Activated T-helper 9 cell treated with anti-CD3 and anti-CD28 coated beads, Interleukin-2, amount 50 U/mL, for 16 hours (primary cell): ENCODE measurements around the gene CITED4.
"Not testable (repeated sequence)": the region's sequence is repeated elsewhere in the genome, so short reads cannot be mapped to it uniquely, and the experiment has no call there.

ENCODE experiments used
- DNase-seq: peaks from one replicate; pipeline ENCODE4 v3.0.0-alpha.2; 2020; ENCODE audit warnings: low read depth

The CITED4 gene, protein sequence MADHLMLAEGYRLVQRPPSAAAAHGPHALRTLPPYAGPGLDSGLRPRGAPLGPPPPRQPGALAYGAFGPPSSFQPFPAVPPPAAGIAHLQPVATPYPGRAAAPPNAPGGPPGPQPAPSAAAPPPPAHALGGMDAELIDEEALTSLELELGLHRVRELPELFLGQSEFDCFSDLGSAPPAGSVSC

DNA sequence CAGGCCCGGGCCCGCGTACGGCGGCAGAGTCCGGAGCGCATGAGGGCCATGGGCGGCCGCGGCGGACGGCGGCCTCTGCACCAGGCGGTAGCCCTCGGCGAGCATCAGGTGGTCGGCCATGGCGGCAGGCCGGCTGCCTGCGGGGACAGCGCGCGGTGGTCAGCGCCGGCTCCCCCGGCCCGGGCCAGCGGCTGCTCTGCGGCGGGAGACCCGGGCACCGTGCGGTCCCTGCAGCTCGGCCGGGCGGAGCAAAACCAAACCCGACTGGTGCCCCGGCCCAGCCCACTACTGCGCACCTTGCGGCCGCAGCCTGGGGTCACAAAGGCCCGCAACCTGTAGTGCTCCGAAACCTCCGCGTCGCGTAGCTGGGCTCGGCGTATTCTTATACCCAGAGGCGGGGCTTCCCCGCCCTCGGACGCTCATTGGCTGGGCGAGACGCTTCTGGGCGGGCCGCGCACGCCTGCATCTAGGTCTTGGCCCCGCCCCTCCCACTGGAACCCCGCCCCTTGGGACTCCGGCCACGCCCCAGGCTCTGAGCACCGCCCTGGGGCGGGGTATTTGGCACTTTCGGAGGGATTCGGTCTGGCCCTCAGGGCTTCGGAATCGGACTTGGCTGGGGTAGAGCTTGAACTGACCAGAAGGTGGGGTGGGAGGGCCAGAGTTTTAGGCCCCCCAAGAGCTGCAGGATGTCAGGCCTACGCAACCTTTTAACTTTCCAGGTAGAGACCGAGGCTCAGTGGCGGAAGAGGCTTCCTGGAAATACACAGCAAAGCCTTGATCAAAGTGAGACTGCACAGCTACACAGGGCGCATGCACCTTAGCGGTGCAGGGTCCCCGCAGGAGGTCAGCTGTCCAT, at the start of gene CITED4:
TSS of gene CITED4 (minus strand) at position 356 of the 856 bp plus-strand sequence. CDS start at position 120, 236 bp downstream.
- peak; percentile 92 for DNase-seq

DNA sequence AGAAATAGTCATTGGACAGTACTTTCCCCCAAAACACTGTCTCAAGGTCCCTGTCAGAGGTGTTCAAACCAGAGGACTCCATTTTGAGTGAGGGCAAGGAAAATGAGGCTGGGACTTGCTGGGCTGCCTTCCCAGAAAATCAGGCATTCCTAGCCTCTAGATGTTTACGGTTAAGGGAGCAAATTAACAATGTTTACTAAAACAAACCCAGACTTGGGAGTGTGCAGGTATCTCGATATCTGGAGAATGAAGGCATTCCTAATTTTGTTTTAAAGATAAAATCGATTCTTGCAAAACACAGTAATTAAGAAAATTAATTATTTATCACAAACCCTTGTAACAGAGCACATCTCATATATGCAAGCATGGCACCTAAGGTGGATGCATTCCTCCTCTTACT, 48.9 kb upstream of the CITED4 start:
- no peak for DNase-seq

DNA sequence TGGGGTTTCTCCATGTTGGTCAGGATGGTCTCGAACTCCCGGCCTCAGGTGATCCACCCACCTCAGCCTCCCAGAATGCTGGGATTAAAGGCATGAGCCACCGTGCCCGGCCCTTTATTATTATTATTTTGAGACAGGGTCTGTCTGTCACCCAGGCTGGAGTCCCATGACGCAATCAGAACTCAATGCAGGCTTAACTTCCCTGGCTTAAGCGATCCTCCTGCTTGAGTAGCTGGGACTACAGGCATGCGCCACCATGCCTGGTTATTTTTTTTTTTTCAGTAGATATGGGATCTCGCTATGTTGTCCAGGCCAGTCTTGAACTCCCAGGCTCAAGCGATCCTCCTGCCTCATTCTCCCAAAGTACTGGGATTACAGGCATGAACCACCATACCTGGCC, 47.1 kb upstream of the CITED4 start:
- no peak for DNase-seq

DNA sequence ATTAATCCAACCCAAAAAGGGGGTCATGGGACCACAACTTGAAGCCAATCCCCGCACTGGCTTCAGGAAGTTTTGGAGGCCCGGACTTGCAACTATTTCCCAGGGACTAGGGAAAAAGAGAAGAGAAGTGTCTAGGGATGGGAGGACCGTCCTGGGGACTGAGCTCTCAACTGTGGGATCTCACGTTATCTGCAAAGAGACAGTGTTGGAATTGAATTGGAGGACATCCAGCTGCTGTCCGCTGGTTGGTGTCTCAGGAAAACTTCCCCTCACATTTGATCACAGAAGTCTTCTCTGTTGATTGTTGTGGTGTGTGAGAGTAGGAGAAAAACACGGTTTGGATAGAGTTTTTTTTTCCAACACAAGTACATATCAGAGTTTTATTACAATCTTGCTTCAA, 46.2 kb upstream of the CITED4 start:
- DNase-seq, result no peak

DNA sequence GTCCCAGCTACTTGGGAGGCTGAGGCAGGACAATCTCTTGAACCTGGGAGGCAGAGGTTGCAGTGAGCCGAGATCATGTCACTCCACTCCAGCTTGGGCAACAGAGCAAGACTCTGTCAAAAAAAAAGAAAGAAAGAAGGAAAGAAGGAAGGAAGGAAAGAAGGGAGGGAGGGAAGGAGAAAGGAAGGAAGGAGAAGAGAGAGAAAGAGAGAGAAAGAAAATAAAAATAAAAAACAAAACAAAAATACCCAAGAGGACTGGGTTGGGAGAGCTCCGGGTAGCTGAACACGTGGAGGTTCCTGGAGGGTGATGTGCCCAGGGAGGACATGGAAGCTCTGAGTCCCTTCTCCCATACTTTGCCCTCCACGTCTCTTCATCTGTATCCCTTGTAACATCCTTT, 45.7 kb upstream of the CITED4 start:
- no peak for DNase-seq

DNA sequence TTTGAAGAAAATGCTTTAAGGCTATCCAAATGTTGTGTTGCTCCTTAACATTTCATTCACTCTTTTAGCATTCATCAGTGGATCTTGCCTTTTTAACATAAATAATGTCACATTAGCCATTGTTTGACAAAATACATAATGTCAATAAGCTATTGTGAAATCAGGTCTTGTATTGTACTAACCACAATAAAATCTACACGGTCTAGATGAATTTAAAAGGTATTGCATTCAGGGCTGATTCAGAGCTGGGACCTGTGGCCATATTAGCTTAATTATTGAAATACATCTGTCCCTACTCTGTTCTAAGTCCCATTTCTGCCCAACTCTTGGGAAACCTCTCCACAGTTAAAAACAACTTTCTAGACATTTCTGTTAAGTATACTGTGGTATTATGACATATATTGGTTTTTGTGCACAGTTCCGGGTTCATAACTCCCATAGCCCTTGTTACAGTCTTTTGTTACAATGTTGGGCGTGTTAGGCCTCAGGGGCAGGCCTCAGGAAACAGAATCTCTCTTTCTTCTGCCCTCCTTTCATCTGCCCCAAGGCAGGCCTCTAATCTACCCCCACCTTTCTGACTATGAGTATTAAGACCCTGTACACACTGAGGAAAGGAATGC, 44.7 kb upstream of the CITED4 start:
- no peak for DNase-seq

DNA sequence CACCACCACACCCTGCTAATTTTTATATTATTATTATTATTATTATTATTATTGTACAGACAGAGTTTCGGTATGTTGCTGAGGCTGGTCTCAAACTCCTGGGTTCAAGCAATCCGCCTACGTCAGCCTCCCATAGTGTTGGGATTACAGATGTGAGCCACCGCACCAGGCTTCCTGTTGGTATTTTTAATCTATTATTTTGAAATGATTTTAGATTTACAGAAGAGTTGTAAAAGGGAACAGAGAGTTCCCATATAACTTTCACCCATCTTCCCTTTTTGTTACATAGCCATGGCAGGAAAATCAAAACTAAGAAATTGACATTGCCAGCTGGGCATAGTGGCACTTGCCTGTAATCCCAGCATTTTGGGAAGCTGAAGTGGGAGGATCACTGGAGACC, 42.9 kb upstream of the CITED4 start:
- no peak for DNase-seq

DNA sequence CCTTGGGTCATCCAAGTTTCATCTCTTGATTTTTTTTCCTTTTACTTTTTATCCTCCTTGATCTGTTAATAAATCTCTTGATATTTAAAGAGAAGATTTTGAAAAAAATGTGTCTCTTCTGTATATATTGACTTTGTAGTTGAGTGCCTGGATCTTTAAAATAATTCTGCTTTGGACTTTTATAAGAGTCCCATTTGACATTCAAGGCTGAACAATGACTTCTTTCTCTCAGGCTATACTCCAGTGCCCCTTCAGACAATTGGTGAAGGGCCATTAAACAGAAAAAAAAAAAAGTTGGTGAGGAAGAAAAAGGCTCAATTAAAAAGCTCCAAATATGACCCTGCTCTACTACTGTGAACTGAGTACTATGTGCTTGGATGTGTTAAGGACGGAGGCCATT, 40.9 kb upstream of the CITED4 start:
- no peak for DNase-seq

DNA sequence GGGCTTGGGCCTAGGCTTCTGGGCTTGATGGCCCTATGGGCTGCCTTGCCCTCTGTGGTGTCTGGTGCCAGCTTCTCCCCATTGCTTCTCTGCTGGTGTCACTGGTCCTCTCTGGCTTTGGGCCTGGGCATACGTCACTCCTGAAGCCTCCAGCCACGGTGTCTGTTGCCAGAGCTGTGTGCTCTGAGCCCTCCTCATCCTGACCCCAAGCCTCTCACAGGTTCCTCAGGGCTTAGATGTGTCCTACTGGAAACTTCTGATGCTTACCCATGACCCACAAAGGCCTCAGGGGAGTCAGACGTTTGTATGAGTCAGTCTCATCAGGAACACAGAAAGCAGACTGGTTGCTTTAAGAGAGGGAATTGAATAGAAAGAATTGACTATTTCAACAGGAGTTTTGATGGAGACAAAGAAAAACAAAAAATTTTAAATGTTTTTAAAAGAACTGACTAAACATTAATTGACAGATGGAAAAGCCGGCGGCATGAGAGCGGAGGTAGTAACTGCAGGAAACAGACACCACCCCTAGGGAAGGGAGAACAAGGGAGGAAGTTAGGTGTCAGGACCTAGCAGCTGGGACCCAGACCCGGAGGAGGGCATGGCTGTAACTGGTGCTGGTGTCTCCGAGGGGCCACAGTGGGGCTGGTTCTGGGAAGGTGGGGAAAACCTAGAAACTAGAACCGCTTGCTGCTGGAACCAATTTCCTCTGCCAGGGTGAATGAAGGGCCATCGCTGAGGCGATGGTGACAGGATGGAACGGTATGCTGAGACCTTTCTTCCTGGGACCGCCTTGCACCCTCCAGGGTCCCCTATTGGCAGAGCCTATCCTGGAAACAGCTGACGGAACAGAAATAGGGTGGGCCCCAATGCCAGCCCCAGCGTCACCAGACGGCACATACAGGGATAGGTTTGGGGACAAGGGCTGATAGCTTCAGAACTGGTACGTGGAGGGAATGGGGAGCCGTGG, 40.0 kb upstream of the CITED4 start:
- DNase-seq, result no peak

DNA sequence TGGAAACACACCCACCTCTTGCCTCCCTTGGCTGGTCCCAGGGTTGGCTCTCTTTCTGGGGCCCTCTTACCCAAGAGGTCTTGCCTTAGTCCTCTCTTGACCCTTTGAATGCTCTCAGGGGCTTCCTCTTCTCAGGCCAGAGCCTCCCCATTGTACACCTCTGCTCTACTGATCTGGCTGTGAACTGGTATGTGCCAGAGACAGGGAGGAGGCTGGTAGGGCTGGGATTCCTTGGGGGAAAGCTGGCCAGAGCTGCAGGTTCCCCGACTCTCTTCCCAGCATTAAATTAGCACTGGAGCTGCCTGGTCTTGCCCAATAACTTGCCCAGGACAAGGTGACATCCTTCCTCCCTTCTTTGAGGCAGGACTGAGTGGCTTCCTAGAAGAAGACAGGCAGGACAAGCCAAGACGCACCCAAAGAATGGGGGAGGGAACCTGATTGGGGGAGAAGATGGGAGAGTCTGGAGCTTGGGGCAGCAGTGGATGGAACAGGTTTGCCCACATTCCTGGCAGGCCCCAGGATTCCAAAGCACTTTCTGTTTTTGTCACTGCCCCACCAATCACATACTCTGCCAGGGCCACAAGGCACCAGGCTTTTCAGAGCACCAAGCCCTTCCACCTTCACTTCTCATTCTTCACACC, 37.2 kb upstream of the CITED4 start:
- no peak for DNase-seq

DNA sequence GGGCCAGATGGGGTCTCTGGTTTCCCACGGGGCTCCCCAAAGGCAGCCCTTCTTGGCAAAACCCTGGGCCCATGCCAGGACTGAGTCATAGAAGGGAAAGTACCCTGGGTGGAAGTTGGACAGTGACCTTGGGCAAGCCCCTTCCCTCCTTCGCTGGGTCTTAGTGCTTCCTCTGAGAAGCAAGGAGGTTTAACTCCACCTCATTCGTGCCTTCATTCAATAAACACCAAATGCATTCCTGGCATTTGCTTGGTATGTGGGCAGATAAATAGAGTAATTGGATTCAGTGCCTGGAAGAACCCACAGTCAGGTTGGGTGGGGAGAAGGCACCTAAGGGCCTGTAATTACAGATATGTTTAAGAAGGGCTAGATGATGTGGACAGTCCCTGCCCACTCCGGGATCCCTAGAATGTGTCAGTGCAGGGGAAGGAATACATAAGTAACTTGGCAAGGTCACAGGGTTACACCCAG, 36.3 kb upstream of the CITED4 start:
- no peak for DNase-seq

DNA sequence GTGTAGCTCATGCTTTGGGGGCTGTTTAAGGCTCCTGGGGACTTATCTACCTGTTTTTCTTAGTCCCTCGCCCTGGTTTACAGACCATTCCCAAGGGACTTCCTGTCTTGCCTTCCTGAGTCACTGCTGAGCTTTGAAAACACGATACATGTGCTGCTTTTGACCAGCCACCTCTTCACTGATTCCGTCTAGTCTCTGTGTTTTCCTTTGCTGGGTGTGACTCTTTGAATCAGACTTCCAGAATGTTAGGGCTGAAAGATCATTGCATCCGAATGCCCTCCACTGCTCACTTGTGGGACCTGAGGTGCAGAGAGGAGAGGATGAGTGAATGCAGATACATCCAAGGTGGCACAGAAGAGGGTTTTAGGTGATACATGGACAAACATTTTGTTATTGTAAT, 35.4 kb upstream of the CITED4 start:
- no peak for DNase-seq

DNA sequence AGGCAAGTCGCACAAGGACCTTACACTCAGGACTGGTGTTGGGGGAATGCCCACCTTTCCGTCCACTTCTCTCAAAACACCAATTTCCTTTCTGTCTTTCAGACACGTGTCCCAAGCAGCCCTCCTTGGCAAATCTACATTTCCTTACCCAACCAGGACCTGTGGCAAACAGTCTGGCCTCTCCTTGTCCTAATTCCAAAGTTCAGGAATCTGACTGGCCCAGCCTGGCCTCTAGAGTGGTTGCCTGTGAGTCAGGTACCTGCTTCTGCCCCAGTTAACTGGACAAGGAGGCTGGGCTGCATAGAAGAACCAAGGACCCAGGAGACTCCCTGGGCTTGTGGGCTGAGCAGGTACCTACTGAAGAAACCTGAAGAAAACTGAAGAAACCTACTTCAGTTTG, 34.3 kb upstream of the CITED4 start:
- DNase-seq, result no peak

DNA sequence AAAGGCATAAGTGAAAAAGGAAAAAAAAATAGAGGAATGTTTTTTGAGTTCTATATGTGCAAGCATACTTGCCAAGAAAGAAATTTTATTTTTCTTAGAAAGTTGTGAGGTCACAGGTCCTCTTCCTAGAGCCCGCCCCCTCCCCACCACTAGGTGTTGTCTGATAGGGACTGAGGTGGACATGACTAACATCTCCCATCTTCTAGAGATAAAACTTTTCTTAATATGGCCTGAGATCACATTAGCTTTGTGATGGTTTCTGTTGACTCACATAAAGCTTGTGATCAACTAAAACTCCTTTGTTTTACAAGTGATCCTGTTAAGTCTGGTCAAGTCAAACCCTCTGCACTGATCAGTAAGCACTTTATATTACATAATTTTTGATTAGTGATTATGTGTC, 33.4 kb upstream of the CITED4 start:
- no peak for DNase-seq

DNA sequence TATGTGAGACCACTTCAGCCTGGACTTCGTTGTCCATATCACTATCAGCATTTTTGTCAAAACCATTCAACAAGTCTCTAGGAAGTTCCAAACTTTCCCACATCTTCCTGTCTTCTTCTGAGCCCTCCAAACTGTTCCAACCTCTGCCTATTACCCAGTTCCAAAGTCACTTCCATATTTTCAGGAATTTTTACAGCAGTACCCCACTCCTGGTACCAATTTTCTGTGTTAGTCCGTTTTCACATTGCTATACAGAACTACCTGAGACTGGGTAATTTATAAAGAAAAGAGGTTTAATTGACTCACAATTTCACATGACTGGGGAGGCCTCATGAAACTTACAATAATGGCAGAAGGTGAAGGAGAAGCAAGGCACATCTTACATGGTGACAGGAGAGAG, 32.7 kb upstream of the CITED4 start:
- DNase-seq, result not testable (repeated sequence)

DNA sequence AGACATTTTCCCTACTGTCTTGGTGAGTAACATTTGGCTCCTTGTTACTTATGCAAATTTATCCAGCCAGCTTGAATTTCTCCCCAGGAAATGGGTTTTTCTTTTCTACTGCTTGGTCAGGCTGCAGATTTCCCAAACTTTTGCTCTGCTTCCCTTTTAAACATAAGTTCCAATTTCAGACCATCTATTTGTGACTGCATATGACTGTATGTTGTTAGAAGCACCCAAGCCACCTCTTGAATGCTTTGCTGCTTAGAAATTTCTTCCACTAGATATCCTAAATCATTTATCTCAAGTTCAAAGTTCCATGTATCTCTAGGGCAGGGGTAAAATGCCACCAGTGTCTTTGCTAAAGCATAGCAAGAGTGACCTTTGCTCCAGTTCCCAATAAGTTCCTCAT, 32.3 kb upstream of the CITED4 start:
- no peak for DNase-seq

DNA sequence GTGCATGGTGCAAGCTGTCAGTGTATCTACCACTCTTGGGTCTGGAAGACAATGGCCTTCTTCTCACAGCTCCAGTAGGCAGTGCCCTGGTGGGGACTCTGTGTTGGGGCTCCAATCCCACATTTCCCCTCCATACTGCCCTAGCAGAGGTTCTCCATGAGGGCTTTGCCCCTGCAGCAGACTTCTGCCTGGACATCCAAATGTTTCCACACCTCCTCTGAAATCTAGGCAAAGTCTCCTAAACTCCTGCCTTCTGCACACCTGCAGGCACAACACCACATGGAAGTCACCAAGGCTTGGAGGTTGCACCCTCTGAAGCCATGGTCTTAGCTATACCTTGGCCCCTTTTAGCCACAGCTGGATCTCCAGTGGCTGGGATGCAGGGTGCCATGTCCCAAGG, 31.8 kb upstream of the CITED4 start:
- no peak for DNase-seq

DNA sequence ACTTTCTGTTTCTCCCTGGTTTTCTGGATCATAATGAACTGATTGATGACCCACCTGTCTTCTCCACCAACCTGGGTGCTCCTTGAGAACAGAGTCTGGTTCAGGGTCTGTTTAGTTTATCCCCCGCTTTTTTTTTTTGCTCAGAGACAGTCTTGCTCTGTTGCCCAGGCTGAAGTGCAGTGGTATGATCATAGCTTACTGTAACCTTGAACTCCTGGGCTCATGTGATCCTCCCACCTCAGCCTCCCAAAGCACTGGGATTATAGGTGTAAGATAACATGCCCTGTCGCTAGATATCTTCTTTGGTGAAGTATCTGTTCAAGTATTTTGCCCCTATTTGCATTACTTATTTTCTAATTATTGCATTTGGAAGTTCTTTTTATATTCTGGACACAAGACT, 30.2 kb upstream of the CITED4 start:
- DNase-seq, result no peak

DNA sequence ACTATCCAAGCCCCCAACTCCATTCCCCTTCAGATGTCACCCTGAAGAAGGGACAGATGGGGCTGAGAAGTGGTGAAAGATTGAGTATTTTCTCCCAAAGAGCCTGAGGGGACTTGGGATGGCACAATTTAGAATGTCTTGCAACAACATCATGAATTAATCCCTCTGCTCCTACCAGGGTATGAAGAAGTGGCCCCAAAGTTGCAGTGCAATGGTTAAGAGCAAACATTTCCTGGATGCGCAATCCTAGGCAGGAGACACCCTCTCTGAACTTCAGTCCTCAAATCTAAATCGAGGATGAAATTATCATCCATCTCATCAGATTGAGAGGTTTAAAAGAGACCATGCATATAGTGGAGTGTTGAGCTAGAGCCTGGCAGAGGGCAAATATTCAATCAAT, 28.6 kb upstream of the CITED4 start:
- DNase-seq, result no peak

DNA sequence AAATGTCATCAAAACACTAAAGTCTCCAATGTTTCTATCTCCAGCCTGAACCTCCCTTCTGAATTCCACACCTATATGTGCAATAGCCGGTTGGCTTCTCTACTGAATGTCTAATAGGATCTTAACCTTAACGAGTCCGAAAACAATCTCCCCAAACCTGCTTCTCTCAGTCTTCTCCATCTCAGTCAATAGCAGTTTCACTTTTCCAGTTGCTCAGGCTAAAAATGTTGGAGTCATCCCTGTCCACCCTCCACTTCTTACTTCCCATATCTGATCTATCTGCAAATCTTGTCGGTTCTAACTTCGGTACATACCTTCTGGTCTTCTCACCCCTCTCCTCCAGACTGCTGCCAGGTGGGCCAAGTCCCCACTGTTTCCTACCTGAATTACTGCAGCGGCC, 25.5 kb upstream of the CITED4 start:
- no peak for DNase-seq

DNA sequence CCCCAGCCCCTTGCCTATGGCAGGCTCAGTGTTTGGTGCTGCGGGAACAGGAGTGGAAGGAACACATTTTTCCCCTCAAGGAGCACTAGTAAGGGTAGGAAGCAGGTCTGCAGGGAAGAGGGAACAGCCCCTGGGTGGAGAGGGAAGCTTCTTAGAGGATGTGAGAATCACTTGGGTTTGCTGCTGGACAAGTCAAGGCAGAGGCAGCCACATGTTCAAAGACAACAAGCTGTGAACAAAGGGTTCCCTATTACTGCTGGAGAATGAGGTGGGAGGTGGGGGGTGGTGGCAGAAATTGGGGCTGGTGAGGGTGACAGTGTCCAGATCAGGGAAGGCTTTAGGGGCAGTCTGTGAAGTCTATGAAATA, 24.8 kb upstream of the CITED4 start:
- DNase-seq, result no peak
